DMS79 treated with DMSO at 0.1 percent for 48 hours (cell line): ENCODE results near the gene CDKN1B.

ENCODE experiments used
- DNase-seq: peaks from one replicate; lab custom pipeline; 2025; lab: John Stamatoyannopoulos, UW

CDKN1B gene

GRCh38 chr12:12759234-12759915, 42.2 kb downstream of the CDKN1B start:
- no peak for DNase-seq

GRCh38 chr12:12764824-12765223, 47.7 kb downstream of the CDKN1B start:
- DNase-seq, result no peak

GRCh38 chr12:12770262-12770661, 53.1 kb downstream of the CDKN1B start:
- no peak for DNase-seq
